ENCODE measurements around the gene ABCA9.

DNA sequence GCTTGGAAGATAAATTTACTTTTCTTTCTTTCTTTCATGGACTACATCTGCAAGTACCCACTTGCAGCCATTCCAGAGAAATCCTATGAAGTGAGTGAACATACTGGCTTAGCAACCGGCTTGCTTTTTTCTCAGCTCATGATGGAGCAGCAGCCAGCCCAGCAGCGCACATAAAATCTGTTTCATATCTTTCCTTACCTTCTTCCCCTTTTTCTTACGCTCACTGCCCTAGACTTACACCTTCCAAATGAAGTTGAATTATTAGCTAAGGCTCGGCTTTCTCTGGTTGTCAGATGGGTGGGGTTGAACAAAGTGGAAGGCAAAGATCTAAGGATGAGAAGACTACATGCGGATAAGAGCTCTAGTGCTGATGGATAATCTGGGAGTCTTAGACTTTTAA is 91.6 kb downstream of the ABCA9 start:
- TF ChIP-seq, protein P1, sequence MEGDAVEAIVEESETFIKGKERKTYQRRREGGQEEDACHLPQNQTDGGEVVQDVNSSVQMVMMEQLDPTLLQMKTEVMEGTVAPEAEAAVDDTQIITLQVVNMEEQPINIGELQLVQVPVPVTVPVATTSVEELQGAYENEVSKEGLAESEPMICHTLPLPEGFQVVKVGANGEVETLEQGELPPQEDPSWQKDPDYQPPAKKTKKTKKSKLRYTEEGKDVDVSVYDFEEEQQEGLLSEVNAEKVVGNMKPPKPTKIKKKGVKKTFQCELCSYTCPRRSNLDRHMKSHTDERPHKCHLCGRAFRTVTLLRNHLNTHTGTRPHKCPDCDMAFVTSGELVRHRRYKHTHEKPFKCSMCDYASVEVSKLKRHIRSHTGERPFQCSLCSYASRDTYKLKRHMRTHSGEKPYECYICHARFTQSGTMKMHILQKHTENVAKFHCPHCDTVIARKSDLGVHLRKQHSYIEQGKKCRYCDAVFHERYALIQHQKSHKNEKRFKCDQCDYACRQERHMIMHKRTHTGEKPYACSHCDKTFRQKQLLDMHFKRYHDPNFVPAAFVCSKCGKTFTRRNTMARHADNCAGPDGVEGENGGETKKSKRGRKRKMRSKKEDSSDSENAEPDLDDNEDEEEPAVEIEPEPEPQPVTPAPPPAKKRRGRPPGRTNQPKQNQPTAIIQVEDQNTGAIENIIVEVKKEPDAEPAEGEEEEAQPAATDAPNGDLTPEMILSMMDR (conservative IDR thresholded peaks at IDR 0.05; ENCODE audit: low read depth in 2 of 2), result no peak
- no peak for TF ChIP-seq CREB1 (CRISPR knock-in tag; IDR thresholded peaks at IDR 0.05; ENCODE audit: low read depth)
- no peak for TF ChIP-seq POLR2AphosphoS5 (IDR thresholded peaks at IDR 0.05; ENCODE audit: low read depth)
